Karpas-422 (cell line): ENCODE measurements around the gene PIK3C3. TPM values are rescaled to one million over a fixed set of nuclear protein-coding genes. Genes with fewer than 3 reads are reported as not detected.

Experiments used
- DNase-seq: peaks from one replicate; pipeline ENCODE4 v3.0.0-alpha.2; 2015
- H2AFZ ChIP-seq: fragments of 200-600 bp; sonication (generic); 2 replicates; pipeline ENCODE4 v1.6.1; 2014; ENCODE audit warnings: antibody characterized with exemption, low read length, mixed read lengths
- H3K27ac ChIP-seq: fragments of 200-600 bp; sonication (generic); 2 replicates; pipeline ENCODE4 v1.5.1; 2014; ENCODE audit warnings: mild to moderate bottlenecking, low read length, moderate library complexity
- H3K27me3 ChIP-seq: fragments of 200-600 bp; sonication (generic); 2 replicates; pipeline ENCODE4 v1.6.1; 2014; ENCODE audit warnings: low read length, mixed read lengths
- H3K36me3 ChIP-seq: fragments of 200-600 bp; sonication (generic); 2 replicates; pipeline ENCODE4 v1.6.1; 2014; ENCODE audit warnings: low read length, mixed read lengths; ENCODE audit not compliant: insufficient read depth
- H3K4me1 ChIP-seq: fragments of 200-600 bp; sonication (generic); 2 replicates; pipeline ENCODE4 v1.6.1; 2014; ENCODE audit warnings: mild to moderate bottlenecking, low read length, mixed read lengths
- H3K4me2 ChIP-seq: fragments of 200-600 bp; sonication (generic); 2 replicates; pipeline ENCODE4 v1.6.1; 2014; ENCODE audit warnings: low read length, low read depth, mild to moderate bottlenecking; ENCODE audit not compliant: poor library complexity, severe bottlenecking
- H3K4me3 ChIP-seq: fragments of 200-600 bp; sonication (generic); 2 replicates; pipeline ENCODE4 v1.5.1; 2014; ENCODE audit warnings: mild to moderate bottlenecking, antibody characterized with exemption, low read length, mixed read lengths
- H3K79me2 ChIP-seq: fragments of 200-600 bp; sonication (generic); 2 replicates; pipeline ENCODE4 v1.6.1; 2014; ENCODE audit warnings: mild to moderate bottlenecking, low read length, mixed read lengths
- H3K9ac ChIP-seq: fragments of 200-600 bp; sonication (generic); 2 replicates; pipeline ENCODE4 v1.6.0; 2014; ENCODE audit warnings: low read length
- H3K9me2 ChIP-seq: fragments of 200-600 bp; sonication (generic), shearing (Covaris generic); replicated peaks from 2 replicates; pipeline ENCODE4 v1.6.0; 2014; ENCODE audit warnings: mild to moderate bottlenecking, low read length, moderate library complexity; ENCODE audit not compliant: insufficient read depth
- H3K9me3 ChIP-seq: fragments of 300-700, 200-600 bp; sonication (generic); 2 replicates; pipeline ENCODE4 v1.6.1; 2014; ENCODE audit warnings: low read length, mixed read lengths
- H4K20me1 ChIP-seq: fragments of 200-600 bp; sonication (generic); 2 replicates; pipeline ENCODE4 v1.6.1; 2014; ENCODE audit warnings: mild to moderate bottlenecking, antibody characterized with exemption, low read length, low read depth; ENCODE audit not compliant: insufficient read depth
- total RNA-seq: library from RNA; depleted of rRNA; stranded (reverse); fragments of >200 nt; shearing (Covaris generic); gene quantifications from 2 replicates; pipeline ENCODE4 v1.2.3, GENCODE V29; 2014; ENCODE audit warnings: low replicate concordance

Gene PIK3C3
- total RNA-seq, 1 experiment from 2014 or later, result 61.1 TPM

GRCh38 chr18:41948544-41949110 is 6.4 kb upstream of the PIK3C3 start:
- Histone ChIP-seq H3K4me3 (no peak overlapping the region), H3K4me1 (no peaks in the 10 kb centered on the region), H3K4me2 (no peak overlapping the region), H2AFZ (no peak overlapping the region), H3K36me3 (no peaks in the 10 kb centered on the region), H3K9me3 (no peaks in the 10 kb centered on the region), H3K27me3 (no peaks in the 10 kb centered on the region), H3K9me2 (no peaks in the 10 kb centered on the region), H4K20me1 (no peaks in the 10 kb centered on the region), H3K9ac (no peak overlapping the region), H3K27ac (no peak overlapping the region), H3K79me2 (no peaks in the 10 kb centered on the region)
- no peak for DNase-seq

DNA sequence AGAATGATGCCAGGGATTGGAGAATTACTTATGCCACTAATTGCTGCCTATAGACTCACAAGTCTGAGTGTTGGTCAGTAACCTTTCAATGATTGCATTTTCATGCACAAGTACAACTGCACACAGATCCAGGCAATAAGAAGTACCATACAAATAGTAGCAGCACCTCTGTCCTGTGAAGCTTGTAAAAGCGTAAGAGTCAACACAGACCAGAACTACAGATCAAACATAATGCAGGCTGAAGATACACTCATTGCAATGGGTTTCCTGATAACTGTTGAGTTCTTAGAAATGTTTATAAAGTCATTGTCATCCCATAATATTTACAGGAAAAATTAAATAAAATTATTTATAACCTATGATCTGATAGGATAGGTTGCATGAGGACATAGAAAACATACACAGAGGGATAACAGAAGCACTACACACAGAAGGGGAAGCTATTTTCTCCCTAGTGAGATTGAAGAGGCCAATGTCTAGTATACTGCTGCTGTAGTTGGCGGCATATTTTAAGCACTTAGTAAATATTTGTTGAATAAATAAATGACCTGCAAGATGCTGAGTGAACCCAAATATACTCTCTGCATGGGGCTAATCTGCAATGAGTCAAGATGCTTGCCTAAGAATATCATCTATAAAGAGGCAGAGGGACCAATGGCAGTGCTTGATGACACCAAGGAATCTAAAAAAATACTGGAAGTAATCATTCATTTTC is 5.7 kb upstream of the PIK3C3 start:
- Histone ChIP-seq H3K27ac (no peak overlapping the region), H3K36me3 (no peaks in the 10 kb centered on the region), H3K9ac (no peak overlapping the region), H4K20me1 (no peaks in the 10 kb centered on the region), H3K27me3 (no peaks in the 10 kb centered on the region), H2AFZ (no peak overlapping the region), H3K4me3 (no peak overlapping the region), H3K9me3 (no peaks in the 10 kb centered on the region), H3K9me2 (no peaks in the 10 kb centered on the region; the same call in 1 of the 2 replicates), H3K4me1 (no peaks in the 10 kb centered on the region; the same call in 1 of the 2 replicates), H3K79me2 (no peaks in the 10 kb centered on the region), H3K4me2 (no peak overlapping the region)
- DNase-seq, result no peak

- H3K79me2 ChIP-seq, result peaks cover 55% of the 10 kb centered on the region
- peak overlapping the region; percentile 81 for H3K9ac ChIP-seq
- no peak overlapping the region for H3K27ac ChIP-seq
- peaks cover 31% of the 10 kb centered on the region for H3K4me1 ChIP-seq
- H3K4me3 ChIP-seq, result peak overlapping the region; percentile 96
- H3K9me2 ChIP-seq, result no peaks in the 10 kb centered on the region; the same call in 1 of the 2 replicates
- H2AFZ ChIP-seq, result no peak overlapping the region
- DNase-seq, result no peak
- no peaks in the 10 kb centered on the region for H4K20me1 ChIP-seq
- peak overlapping the region; percentile 71 for H3K4me2 ChIP-seq
- no peaks in the 10 kb centered on the region for H3K27me3 ChIP-seq
- peaks cover 29% of the 10 kb centered on the region for H3K36me3 ChIP-seq
- no peaks in the 10 kb centered on the region for H3K9me3 ChIP-seq
These were observed 654 bp downstream of the PIK3C3 start for GRCh38 chr18:41955688-41956087.

- Histone ChIP-seq H2AFZ (no peak overlapping the region), H3K79me2 (peaks cover 89% of the 10 kb centered on the region), H3K9ac (no peak overlapping the region), H3K4me2 (no peak overlapping the region), H3K4me3 (no peak overlapping the region), H3K9me3 (no peaks in the 10 kb centered on the region), H3K36me3 (peaks cover 53% of the 10 kb centered on the region), H3K27ac (no peak overlapping the region), H3K9me2 (no peaks in the 10 kb centered on the region; the same call in 1 of the 2 replicates), H3K27me3 (no peaks in the 10 kb centered on the region), H4K20me1 (no peaks in the 10 kb centered on the region), H3K4me1 (peaks cover 31% of the 10 kb centered on the region)
- no peak for DNase-seq
These were observed 4.0 kb downstream of the PIK3C3 start for GRCh38 chr18:41959045-41959444.

- H2AFZ ChIP-seq, result no peak overlapping the region
- no peaks in the 10 kb centered on the region for H3K9me3 ChIP-seq
- H3K9ac ChIP-seq, result no peak overlapping the region
- H3K79me2 ChIP-seq, result peaks cover 95% of the 10 kb centered on the region
- H3K27me3 ChIP-seq, result no peaks in the 10 kb centered on the region
- DNase-seq, result no peak
- H3K9me2 ChIP-seq, result no peaks in the 10 kb centered on the region
- no peak overlapping the region for H3K4me2 ChIP-seq
- H3K4me1 ChIP-seq, result peaks cover 4% of the 10 kb centered on the region; the same call in 1 of the 2 replicates
- no peaks in the 10 kb centered on the region for H4K20me1 ChIP-seq
- no peak overlapping the region for H3K27ac ChIP-seq
- H3K4me3 ChIP-seq, result no peak overlapping the region
- peaks cover 63% of the 10 kb centered on the region for H3K36me3 ChIP-seq
These were observed 10.7 kb downstream of the PIK3C3 start for GRCh38 chr18:41965634-41966255.

DNA sequence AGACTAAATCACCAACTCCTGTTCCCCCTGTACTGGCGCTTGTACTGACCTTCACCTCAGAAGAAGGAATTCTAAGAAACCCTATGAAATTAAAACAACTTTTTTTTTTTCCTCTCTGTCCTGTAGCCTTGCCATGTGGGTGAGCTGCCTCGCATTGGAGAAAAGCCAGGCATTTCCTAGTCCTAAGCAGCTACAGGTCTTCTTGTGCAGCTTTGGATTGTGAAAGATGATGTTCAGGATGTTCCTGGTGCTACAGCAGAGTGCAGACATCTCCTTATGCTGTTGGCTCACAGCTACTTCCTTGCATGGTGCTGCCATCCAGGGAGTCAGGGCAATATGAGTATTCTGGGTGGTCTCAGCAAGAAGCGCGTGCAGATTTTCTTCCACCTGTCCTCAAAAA is 11.9 kb downstream of the PIK3C3 start:
- H3K9ac ChIP-seq, result no peak overlapping the region
- no peaks in the 10 kb centered on the region for H3K9me3 ChIP-seq
- H4K20me1 ChIP-seq, result no peaks in the 10 kb centered on the region
- H3K4me3 ChIP-seq, result no peak overlapping the region
- peaks cover 4% of the 10 kb centered on the region; the same call in 1 of the 2 replicates for H3K4me1 ChIP-seq
- H3K36me3 ChIP-seq, result peaks cover 62% of the 10 kb centered on the region
- H2AFZ ChIP-seq, result no peak overlapping the region
- H3K27me3 ChIP-seq, result no peaks in the 10 kb centered on the region
- H3K27ac ChIP-seq, result no peak overlapping the region
- no peaks in the 10 kb centered on the region for H3K9me2 ChIP-seq
- DNase-seq, result no peak
- H3K4me2 ChIP-seq, result no peak overlapping the region
- peaks cover 90% of the 10 kb centered on the region for H3K79me2 ChIP-seq

DNA sequence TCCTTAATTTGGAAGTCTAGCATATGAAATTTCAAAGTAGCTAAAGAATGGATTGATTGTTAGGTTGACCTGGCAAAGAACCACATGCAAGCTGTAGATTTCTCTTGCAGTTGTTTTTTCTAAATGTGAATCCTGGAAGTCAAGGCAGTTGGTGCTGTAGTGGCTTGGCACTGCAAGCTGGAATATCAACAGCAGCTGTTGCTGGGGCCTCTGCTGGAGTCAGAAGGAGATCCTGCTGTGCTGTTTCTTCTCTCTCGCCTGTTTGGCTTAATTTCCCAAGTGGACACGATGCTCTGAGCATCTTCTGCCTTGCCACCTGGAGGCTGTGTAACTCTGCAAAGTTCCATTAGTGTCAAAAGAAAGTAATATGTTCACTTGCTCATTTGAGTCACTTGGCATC is 12.6 kb downstream of the PIK3C3 start:
- Histone ChIP-seq H2AFZ (no peak overlapping the region), H3K27me3 (no peaks in the 10 kb centered on the region), H3K79me2 (peaks cover 90% of the 10 kb centered on the region), H3K4me3 (no peak overlapping the region), H3K9me2 (no peaks in the 10 kb centered on the region), H4K20me1 (no peaks in the 10 kb centered on the region), H3K4me2 (no peak overlapping the region), H3K9me3 (no peaks in the 10 kb centered on the region), H3K36me3 (peaks cover 66% of the 10 kb centered on the region), H3K4me1 (peaks cover 4% of the 10 kb centered on the region; the same call in 1 of the 2 replicates), H3K9ac (no peak overlapping the region), H3K27ac (no peak overlapping the region)
- no peak for DNase-seq

DNA sequence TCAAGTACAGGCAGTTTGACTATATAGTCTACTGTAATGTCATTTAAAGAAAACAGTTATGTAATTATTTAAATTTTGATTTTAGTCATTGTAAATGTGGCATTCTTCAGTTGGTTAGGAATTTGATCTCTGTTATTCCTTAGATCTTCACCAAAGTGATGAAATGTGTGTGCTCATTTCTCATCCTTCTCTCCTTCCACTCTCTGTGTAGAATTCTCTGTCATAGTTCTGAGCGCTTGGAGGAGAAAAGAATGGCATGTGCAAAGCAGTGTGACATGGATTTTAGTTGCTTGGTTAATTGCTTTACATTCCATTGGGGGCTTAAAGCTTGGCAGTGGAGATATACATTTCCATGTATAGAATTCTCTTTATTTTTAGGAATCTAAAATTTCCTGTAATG is 14.8 kb downstream of the PIK3C3 start:
- peaks cover 4% of the 10 kb centered on the region; the same call in 1 of the 2 replicates for H3K4me1 ChIP-seq
- no peak overlapping the region for H3K27ac ChIP-seq
- H3K79me2 ChIP-seq, result peaks cover 88% of the 10 kb centered on the region
- H3K27me3 ChIP-seq, result no peaks in the 10 kb centered on the region
- no peak overlapping the region for H3K9ac ChIP-seq
- no peaks in the 10 kb centered on the region for H3K9me3 ChIP-seq
- DNase-seq, result no peak
- H3K9me2 ChIP-seq, result no peaks in the 10 kb centered on the region
- H3K36me3 ChIP-seq, result peaks cover 55% of the 10 kb centered on the region; the same call in 1 of the 2 replicates
- H2AFZ ChIP-seq, result no peak overlapping the region
- H4K20me1 ChIP-seq, result no peaks in the 10 kb centered on the region
- H3K4me2 ChIP-seq, result no peak overlapping the region
- no peak overlapping the region for H3K4me3 ChIP-seq
